RWPE2 (cell line): ENCODE data around the gene NAALADL2.
A peak's percentile ranks its signal among the peaks of the same experiment; 100 is the strongest.

Experiments
- ATAC-seq: fragments of 200-7000 bp; cut with Tn5 transposase; 3 replicates; pipeline ENCODE4 v1.9.1; 2021; ENCODE audit warnings: low read depth
- DNase-seq: peaks from one replicate; pipeline ENCODE4 v3.0.0-alpha.2; 2020; ENCODE audit warnings: low spot score
- H3K27ac ChIP-seq: fragments of 450-650 bp; 2 replicates; pipeline ENCODE4 v1.5.1; 2017; ENCODE audit warnings: mild to moderate bottlenecking; ENCODE audit not compliant: poor library complexity, severe bottlenecking
- H3K27me3 ChIP-seq: fragments of 250-450 bp; sonication (Bioruptor Pico); 2 replicates; pipeline ENCODE4 v1.5.1; 2021; ENCODE audit warnings: mild to moderate bottlenecking, moderate library complexity; ENCODE audit not compliant: insufficient read depth, poor library complexity, severe bottlenecking
- H3K36me3 ChIP-seq: fragments of 250-450 bp; sonication (Bioruptor Pico); 2 replicates; pipeline ENCODE4 v1.5.1; 2020; ENCODE audit warnings: low read depth, mild to moderate bottlenecking, moderate library complexity
- H3K4me1 ChIP-seq: fragments of 250-450 bp; sonication (Bioruptor Pico); 2 replicates; pipeline ENCODE4 v1.5.1; 2021; ENCODE audit warnings: mild to moderate bottlenecking, moderate library complexity; ENCODE audit not compliant: insufficient read depth, poor library complexity, severe bottlenecking
- H3K4me3 ChIP-seq: fragments of 250-450 bp; sonication (Bioruptor Pico); 2 replicates; pipeline ENCODE4 v1.5.1; 2021; ENCODE audit warnings: mild to moderate bottlenecking, moderate library complexity; ENCODE audit not compliant: severe bottlenecking
- H3K9me3 ChIP-seq: fragments of 250-450 bp; sonication (Bioruptor Pico); 2 replicates; pipeline ENCODE4 v1.5.1; 2021; ENCODE audit warnings: mild to moderate bottlenecking, moderate library complexity; ENCODE audit not compliant: severe bottlenecking
- TF ChIP-seq, protein P1 (sequence below): fragments of 450-650 bp; IDR thresholded peaks from one replicate; pipeline ENCODE4 v1.5.1; 2017; ENCODE audit warnings: mild to moderate bottlenecking, moderate library complexity; ENCODE audit not compliant: poor library complexity, severe bottlenecking

NAALADL2 gene

GRCh38 chr3:175619369-175619768 is 760.2 kb downstream of the NAALADL2 start:
- Histone ChIP-seq H3K27ac (no peak overlapping the region), H3K4me3 (no peak overlapping the region), H3K9me3 (no peaks in the 10 kb centered on the region), H3K4me1 (no peaks in the 10 kb centered on the region), H3K27me3 (peaks cover 5% of the 10 kb centered on the region), H3K36me3 (no peaks in the 10 kb centered on the region)
- TF ChIP-seq, protein P1, sequence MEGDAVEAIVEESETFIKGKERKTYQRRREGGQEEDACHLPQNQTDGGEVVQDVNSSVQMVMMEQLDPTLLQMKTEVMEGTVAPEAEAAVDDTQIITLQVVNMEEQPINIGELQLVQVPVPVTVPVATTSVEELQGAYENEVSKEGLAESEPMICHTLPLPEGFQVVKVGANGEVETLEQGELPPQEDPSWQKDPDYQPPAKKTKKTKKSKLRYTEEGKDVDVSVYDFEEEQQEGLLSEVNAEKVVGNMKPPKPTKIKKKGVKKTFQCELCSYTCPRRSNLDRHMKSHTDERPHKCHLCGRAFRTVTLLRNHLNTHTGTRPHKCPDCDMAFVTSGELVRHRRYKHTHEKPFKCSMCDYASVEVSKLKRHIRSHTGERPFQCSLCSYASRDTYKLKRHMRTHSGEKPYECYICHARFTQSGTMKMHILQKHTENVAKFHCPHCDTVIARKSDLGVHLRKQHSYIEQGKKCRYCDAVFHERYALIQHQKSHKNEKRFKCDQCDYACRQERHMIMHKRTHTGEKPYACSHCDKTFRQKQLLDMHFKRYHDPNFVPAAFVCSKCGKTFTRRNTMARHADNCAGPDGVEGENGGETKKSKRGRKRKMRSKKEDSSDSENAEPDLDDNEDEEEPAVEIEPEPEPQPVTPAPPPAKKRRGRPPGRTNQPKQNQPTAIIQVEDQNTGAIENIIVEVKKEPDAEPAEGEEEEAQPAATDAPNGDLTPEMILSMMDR, result no peak
- DNase-seq, result no peak
- no peak for ATAC-seq

- TF ChIP-seq, protein P1, result no peak
Observed at GRCh38 chr3:175620093-175620492, 761.0 kb downstream of the NAALADL2 start.

DNA sequence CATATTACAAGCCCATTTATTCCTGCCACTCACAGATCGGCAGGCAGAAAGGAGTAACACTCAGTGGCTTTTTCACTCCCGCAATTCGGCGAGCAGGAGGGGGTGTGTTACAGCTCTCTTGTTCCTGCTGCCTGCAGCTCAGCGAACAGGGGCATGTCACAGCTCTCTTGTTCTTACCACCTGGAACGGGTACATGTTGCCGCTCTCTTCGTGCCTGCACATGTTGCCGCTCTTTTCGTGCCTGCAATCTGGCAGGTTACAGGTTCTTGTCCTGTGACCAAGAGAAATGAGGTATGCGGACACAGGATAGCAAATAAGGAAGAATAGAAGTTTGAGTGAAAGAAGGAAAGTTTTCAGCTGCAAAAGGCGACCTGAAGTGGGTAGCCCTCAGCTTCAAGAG is 761.4 kb downstream of the NAALADL2 start:
- ATAC-seq (no peak), DNase-seq (no peak)
- TF ChIP-seq, protein P1, result no peak
- no peak overlapping the region for H3K27ac ChIP-seq
- H3K9me3 ChIP-seq, result no peaks in the 10 kb centered on the region
- peaks cover 5% of the 10 kb centered on the region for H3K27me3 ChIP-seq
- H3K36me3 ChIP-seq, result no peaks in the 10 kb centered on the region
- no peaks in the 10 kb centered on the region for H3K4me1 ChIP-seq
- H3K4me3 ChIP-seq, result no peak overlapping the region

More at GRCh38 chr3:175620093-175620492, 761.0 kb downstream of the NAALADL2 start:
- no peaks in the 10 kb centered on the region for H3K4me1 ChIP-seq
- ATAC-seq (no peak), DNase-seq (peak; percentile 23)
- no peaks in the 10 kb centered on the region for H3K36me3 ChIP-seq
- H3K27me3 ChIP-seq, result peaks cover 5% of the 10 kb centered on the region
- H3K27ac ChIP-seq, result no peak overlapping the region
- H3K9me3 ChIP-seq, result no peaks in the 10 kb centered on the region
- no peak overlapping the region for H3K4me3 ChIP-seq

DNA sequence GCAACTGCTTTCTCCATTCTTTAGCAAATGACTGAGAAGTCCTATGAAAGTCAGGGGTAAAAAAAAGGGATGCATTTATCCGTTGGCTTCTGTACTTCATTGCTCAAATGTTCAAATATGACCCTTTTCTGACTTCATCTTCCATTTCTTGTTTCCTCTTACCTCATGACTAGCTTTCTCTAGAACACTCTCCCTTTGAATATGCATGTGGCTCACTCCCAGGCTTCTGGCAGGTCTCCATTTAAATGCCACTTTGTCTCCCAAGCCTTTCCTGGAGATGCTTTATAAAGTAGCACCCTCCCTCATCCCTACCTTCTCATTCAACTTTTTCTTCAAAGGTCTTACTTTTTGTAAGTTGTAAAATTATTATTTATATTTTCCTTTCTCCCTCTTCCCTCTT is 781.8 kb downstream of the NAALADL2 start:
- Histone ChIP-seq H3K9me3 (no peaks in the 10 kb centered on the region), H3K27ac (no peak overlapping the region), H3K27me3 (no peaks in the 10 kb centered on the region), H3K36me3 (no peaks in the 10 kb centered on the region), H3K4me1 (no peaks in the 10 kb centered on the region), H3K4me3 (no peak overlapping the region)
- DNase-seq (no peak), ATAC-seq (no peak)
- TF ChIP-seq, protein P1, result no peak

DNA sequence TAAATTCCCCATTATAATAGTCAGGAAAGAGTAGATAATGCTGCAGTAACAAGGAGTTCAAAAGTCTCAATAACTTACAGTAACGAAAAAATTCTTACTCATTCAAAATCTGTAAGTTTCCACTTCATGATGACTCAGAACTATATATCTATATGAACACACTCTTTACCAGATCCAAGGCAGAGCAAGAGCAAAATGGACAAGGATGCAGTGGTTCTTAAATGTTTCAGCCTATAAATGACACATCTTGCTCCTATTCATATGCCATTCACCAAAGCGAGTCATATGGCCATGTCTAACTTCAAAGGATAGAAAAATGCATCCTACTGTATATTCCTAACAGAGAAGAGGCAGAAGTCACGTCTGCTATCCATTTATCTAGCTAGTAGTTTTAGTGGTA is 787.7 kb downstream of the NAALADL2 start:
- Histone ChIP-seq H3K36me3 (no peaks in the 10 kb centered on the region), H3K4me1 (no peaks in the 10 kb centered on the region), H3K4me3 (no peak overlapping the region), H3K27ac (no peak overlapping the region), H3K27me3 (peaks cover 4% of the 10 kb centered on the region), H3K9me3 (no peaks in the 10 kb centered on the region)
- ATAC-seq, result no peak
- DNase-seq, result no peak
- TF ChIP-seq, protein P1, result no peak
